BJ (cell line): ENCODE data around the gene NAT8. TPM values are rescaled to one million over a fixed set of nuclear protein-coding genes. Genes with fewer than 3 reads are reported as not detected.
"Not testable (repeated sequence)": the region's sequence is repeated elsewhere in the genome, so short reads cannot be mapped to it uniquely, and the experiment has no call there.

Experiments
- CTCF ChIA-PET: fragments of 350-600 bp; formaldehyde crosslinking; extraction: SDS; loops from one replicate; lab custom pipeline; 2021; ENCODE audit warnings: antibody characterized with exemption, inconsistent platforms; lab: Yijun Ruan, JAX
- POLR2A ChIA-PET: fragments of 300-600 bp; sonication (Branson Sonifier 250); formaldehyde crosslinking; extraction: SDS; loops from one replicate; lab custom pipeline; 2021; ENCODE audit warnings: antibody characterized with exemption; lab: Charles Lee
- DNase-seq: peaks from one replicate; pipeline ENCODE4 v3.0.0-alpha.2; 2011; ENCODE audit warnings: low read depth
- H3K27me3 ChIP-seq: 2 replicates; pipeline ENCODE4 v1.6.0; 2011; ENCODE audit warnings: low read length; ENCODE audit not compliant: control insufficient read depth, insufficient read depth
- H3K36me3 ChIP-seq: 2 replicates; pipeline ENCODE4 v1.5.1; 2011; ENCODE audit warnings: low read length; ENCODE audit not compliant: control insufficient read depth, insufficient read depth
- H3K4me3 ChIP-seq: 2 replicates; pipeline ENCODE4 v1.5.1; 2011; ENCODE audit warnings: low read depth, mild to moderate bottlenecking, control low read depth, low read length
- polyA plus RNA-seq: library from polyadenylated mRNA; depleted of rRNA; stranded (reverse); fragments of >200 nt; gene quantifications from 2 replicates; pipeline ENCODE4 v1.2.3, GENCODE V29; 2011
- TF ChIP-seq, protein P1 (sequence below): IDR thresholded peaks from 2 replicates; pipeline ENCODE4 v1.5.1; 2011; ENCODE audit warnings: low read depth, mild to moderate bottlenecking, control low read depth, inconsistent platforms, low read length, moderate library complexity; ENCODE audit not compliant: insufficient read depth

Gene NAT8
- polyA plus RNA-seq, 1 experiment, result not detected

GRCh38 chr2:73614997-73615396 is 27.2 kb downstream of the NAT8 start:
- no peak for DNase-seq
- Histone ChIP-seq H3K4me3 (no peak overlapping the region), H3K36me3 (no peaks in the 10 kb centered on the region), H3K27me3 (no peaks in the 10 kb centered on the region)
- CTCF ChIA-PET, result no interaction called here
- TF ChIP-seq, protein P1, sequence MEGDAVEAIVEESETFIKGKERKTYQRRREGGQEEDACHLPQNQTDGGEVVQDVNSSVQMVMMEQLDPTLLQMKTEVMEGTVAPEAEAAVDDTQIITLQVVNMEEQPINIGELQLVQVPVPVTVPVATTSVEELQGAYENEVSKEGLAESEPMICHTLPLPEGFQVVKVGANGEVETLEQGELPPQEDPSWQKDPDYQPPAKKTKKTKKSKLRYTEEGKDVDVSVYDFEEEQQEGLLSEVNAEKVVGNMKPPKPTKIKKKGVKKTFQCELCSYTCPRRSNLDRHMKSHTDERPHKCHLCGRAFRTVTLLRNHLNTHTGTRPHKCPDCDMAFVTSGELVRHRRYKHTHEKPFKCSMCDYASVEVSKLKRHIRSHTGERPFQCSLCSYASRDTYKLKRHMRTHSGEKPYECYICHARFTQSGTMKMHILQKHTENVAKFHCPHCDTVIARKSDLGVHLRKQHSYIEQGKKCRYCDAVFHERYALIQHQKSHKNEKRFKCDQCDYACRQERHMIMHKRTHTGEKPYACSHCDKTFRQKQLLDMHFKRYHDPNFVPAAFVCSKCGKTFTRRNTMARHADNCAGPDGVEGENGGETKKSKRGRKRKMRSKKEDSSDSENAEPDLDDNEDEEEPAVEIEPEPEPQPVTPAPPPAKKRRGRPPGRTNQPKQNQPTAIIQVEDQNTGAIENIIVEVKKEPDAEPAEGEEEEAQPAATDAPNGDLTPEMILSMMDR, result no peak
- POLR2A ChIA-PET, result no interaction called here

- H3K27me3 ChIP-seq, result no peaks in the 10 kb centered on the region
- H3K4me3 ChIP-seq, result no peak overlapping the region
- TF ChIP-seq, protein P1, result no peak
- ChIA-PET CTCF (no interaction called here), POLR2A (no interaction called here)
- DNase-seq, result no peak
- H3K36me3 ChIP-seq, result 0 out of 2 replicates have a peak, but pooled peaks cover 2% of the 10 kb centered on the region
These were observed 28.1 kb downstream of the NAT8 start for GRCh38 chr2:73614105-73614504.

GRCh38 chr2:73611867-73612266 is 30.4 kb downstream of the NAT8 start:
- TF ChIP-seq, protein P1, result no peak
- Histone ChIP-seq H3K36me3 (0 out of 2 replicates have a peak, but pooled peaks cover 2% of the 10 kb centered on the region), H3K27me3 (no peaks in the 10 kb centered on the region), H3K4me3 (no peak overlapping the region)
- ChIA-PET CTCF (interaction anchor here (0.9 kb wide), 1 partner anchor 10 kb away, joined by 3 read pairs; no protein-coding TSS in a partner anchor), POLR2A (no interaction called here)
- DNase-seq, result no peak

DNA sequence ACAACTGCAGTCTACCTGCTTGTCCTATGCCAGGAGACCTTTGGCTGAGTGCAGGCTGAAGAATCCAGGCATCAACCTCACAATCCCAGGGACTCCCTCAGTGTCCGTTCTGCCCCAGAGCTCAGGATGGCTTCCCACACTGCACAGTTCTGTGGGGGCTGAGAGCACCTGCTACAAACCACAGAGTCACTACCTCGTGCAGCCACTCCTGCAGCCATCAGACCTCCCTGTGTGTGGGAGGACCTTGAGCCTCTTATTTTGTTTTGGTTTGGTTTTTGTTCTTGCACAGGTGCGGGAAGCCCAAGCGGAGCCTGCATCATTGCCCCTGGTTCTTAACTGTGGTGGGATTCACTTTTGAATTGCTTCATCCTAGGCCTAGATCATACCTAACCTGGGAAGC is 31.0 kb downstream of the NAT8 start:
- CTCF ChIA-PET, result no interaction called here
- Histone ChIP-seq H3K4me3 (no peak overlapping the region), H3K36me3 (0 out of 2 replicates have a peak, but pooled peaks cover 2% of the 10 kb centered on the region), H3K27me3 (no peaks in the 10 kb centered on the region)
- POLR2A ChIA-PET, result no interaction called here
- no peak for DNase-seq
- TF ChIP-seq, protein P1, result no peak

DNA sequence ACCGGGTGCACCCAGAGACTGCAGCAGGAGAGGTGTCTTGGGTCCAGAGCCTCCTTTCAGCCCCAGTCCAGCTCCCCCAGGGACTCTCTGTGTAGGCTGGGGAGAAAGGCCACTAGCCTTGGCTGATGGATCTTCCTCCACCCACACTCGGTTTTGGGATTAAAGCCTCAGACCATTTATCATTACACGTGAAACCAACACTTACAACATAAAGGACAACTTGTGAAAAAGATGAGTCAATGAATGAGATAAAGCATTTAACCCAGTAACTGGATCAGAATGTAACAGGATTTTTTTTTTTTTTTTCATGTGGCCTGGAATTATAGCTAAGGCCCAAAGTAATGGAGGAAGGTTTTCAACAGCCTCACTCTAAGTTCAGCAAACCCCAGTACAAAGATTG is 32.1 kb downstream of the NAT8 start:
- CTCF ChIA-PET, result no interaction called here
- POLR2A ChIA-PET, result no interaction called here
- no peaks in the 10 kb centered on the region for H3K27me3 ChIP-seq
- 0 out of 2 replicates have a peak, but pooled peaks cover 2% of the 10 kb centered on the region for H3K36me3 ChIP-seq
- H3K4me3 ChIP-seq, result no peak overlapping the region
- no peak for DNase-seq
- TF ChIP-seq, protein P1, result no peak

GRCh38 chr2:73604589-73604988 is 37.6 kb downstream of the NAT8 start:
- POLR2A ChIA-PET, CTCF ChIA-PET: not testable (repeated sequence)

DNA sequence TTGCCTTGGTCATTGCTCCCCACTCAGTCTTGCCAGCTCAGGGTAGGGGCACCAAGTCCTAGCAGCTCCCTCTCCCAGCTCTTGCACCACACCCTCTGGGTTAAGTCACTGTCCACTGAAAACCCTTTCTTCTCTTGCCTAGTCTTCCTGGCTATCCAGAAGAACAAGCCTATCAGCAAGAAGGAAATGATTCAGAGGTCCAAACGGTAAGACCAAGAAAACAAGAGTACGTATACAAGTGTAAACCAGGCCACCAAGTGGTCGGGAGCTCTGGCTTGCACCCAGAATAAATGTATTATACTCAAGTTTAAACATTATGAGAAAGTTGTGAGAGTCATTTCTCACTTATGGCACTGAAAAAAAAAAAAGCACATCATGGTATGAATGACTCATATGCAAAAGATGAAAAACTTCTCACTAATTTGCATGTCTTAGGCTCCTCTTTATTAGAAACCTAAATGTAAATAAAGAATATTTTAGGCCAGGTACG is 39.1 kb downstream of the NAT8 start:
- ChIA-PET CTCF (interaction anchor here (0.6 kb wide), 1 partner anchor 32 kb away, joined by 3 read pairs; no protein-coding TSS in a partner anchor), POLR2A (interaction anchor here (0.5 kb wide), 1 partner anchor 12 kb away, joined by 4 read pairs; no protein-coding TSS in a partner anchor)
- not testable (repeated sequence) for H3K4me3 ChIP-seq, DNase-seq, H3K36me3 ChIP-seq, H3K27me3 ChIP-seq

More at GRCh38 chr2:73604589-73604988, 37.6 kb downstream of the NAT8 start:
- not testable (repeated sequence) for H3K27me3 ChIP-seq, DNase-seq, H3K4me3 ChIP-seq, H3K36me3 ChIP-seq
